HG03558 (cell line): Measurements from ENCODE around the gene TICAM2.

Experiments used
- ATAC-seq: cut with Tn5 transposase; IDR thresholded peaks from one replicate; pipeline ENCODE4 v1.9.1; 2021; ENCODE audit warnings: moderate number of reproducible peaks; ENCODE audit not compliant: unreplicated experiment; ENCODE audit errors: extremely low read depth

The TICAM2 gene

GRCh38 chr5:115542651-115543364 lies 59.5 kb downstream of the TICAM2 start:
- no peak for ATAC-seq

GRCh38 chr5:115542086-115542485 lies 60.2 kb downstream of the TICAM2 start:
- ATAC-seq = no peak

- ATAC-seq = no peak
Observed at GRCh38 chr5:115541611-115542010, 60.7 kb downstream of the TICAM2 start.

- ATAC-seq = no peak
Observed at GRCh38 chr5:115535479-115536035, 66.7 kb downstream of the TICAM2 start.

GRCh38 chr5:115532517-115532916 lies 69.8 kb downstream of the TICAM2 start:
- no peak for ATAC-seq

GRCh38 chr5:115531787-115532367 lies 70.4 kb downstream of the TICAM2 start:
- ATAC-seq = no peak

- no peak for ATAC-seq
Observed at GRCh38 chr5:115531380-115531779, 70.9 kb downstream of the TICAM2 start.

- ATAC-seq = no peak
Observed at GRCh38 chr5:115530426-115530825, 71.9 kb downstream of the TICAM2 start.
